NCI-H82 (cell line): ENCODE data around the gene YKT6.
"Not testable (repeated sequence)": the region's sequence is repeated elsewhere in the genome, so short reads cannot be mapped to it uniquely, and the experiment has no call there.

Source experiments
- DNase-seq: peaks from one replicate; lab custom pipeline; 2025; lab: John Stamatoyannopoulos, UW

Gene YKT6

GRCh38 chr7:44193011-44193802, 7.6 kb upstream of the YKT6 start:
- no peak for DNase-seq

GRCh38 chr7:44194069-44194468, 6.7 kb upstream of the YKT6 start:
- no peak for DNase-seq

GRCh38 chr7:44194562-44195145, 6.1 kb upstream of the YKT6 start:
- no peak for DNase-seq

DNA sequence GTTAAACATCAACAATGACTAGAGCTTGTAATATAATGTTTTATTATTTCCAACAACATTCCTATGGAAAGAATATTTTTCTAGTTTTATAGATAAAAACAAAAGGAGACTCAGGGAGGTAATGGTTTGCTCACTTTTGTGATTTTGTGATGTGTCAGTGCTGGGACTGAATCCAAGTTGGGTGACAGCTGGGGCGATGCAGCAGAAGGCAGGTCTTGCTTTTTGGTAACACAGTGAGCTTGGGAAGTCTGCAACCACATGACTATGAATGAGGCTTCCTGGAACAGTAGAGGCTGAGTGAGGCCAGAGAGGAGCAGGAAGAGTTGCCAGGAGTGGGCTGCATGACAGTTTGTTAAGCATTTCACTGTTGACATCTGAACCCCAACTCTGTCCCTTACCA, 4.9 kb upstream of the YKT6 start:
- no peak for DNase-seq

- peak; percentile 89 for DNase-seq
These were observed 4.3 kb upstream of the YKT6 start for GRCh38 chr7:44196450-44196872.

- no peak for DNase-seq
These were observed 3.3 kb upstream of the YKT6 start for GRCh38 chr7:44197474-44197873.

- not testable (repeated sequence) for DNase-seq
These were observed 615 bp upstream of the YKT6 start for GRCh38 chr7:44200163-44200562.

GRCh38 chr7:44201813-44202212, 1.0 kb downstream of the YKT6 start:
- DNase-seq: no peak

DNA sequence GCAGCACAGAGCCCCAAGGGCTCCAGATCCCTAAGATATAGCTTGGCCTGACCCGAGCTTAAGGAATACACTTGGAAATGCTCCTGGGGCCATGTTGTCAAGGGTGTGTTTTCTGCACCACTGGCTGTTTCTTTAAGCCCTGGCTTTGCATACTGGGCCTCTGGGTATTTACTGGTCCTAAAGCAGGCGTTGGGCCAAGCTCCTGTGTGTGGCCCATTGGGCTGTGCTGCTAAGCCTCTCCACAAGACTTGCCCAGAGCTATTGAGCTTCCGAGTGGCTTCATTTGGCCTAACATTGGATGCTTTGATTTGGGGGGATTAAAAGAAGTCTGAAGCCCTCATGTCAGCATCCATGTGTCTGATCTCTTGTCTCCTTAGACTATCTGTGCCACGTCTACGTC, 5.2 kb downstream of the YKT6 start:
- no peak for DNase-seq

DNA sequence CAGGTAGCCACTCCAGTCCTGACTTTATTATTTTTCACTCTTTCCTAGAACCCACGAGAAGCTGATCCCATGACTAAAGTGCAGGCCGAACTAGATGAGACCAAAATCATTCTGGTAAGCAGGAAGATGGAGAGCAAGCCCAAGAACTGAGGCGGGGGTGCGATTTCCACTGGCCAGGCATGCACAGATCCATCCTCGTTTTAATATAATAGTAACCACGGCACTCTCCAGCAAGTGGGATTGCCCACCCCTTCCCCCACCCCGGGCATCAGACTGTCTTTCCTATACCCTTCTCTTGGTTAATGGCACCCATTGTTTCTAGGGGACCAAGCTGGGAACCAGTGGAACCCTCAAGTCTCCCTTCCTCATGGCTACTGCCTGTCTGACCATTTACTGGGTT, 7.3 kb downstream of the YKT6 start:
- no peak for DNase-seq

DNA sequence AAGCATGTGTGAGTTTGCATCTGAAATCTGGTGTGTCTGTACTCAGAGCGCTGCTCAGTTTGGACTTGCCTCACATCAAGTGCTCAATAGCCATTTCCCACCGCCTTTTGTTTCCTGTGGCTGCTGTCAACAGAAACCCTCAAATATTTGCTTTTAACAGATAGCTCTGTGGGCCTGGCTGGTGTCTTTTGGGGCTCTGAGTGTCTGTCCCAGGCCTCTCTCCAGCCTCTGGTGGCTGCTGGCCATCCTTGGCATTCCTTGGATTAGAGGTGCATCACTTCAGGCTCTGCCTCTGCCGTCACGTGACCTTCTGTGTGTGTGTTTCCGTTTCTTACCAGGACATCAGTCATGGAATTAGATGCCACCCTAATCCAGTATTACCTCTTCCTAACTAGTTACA, 9.3 kb downstream of the YKT6 start:
- no peak for DNase-seq

GRCh38 chr7:44211126-44211675, 10.4 kb downstream of the YKT6 start:
- no peak for DNase-seq

DNA sequence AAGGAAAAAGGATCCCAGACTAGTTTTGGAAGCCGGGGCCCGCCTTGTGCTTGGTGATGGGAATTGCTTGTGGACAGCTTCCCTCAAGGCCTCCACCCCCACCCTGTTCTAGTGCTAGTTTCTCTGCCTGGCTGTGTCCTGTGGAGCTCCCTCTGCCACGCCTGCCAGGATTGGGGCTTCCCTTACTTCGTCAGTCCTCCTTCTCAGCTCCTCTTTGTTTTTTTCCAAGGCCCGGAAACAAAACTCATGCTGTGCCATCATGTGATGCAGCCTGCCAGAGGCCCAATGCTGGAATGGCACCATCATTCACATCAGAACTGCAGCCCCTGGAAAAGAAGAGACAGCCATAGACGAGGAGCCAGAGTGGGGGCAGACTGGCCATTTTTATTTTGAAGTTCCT, 11.2 kb downstream of the YKT6 start:
- DNase-seq: no peak

- DNase-seq: peak; percentile 50
These were observed 11.9 kb downstream of the YKT6 start for GRCh38 chr7:44212581-44213184.

- DNase-seq: no peak
These were observed 12.6 kb downstream of the YKT6 start for GRCh38 chr7:44213206-44213876.

GRCh38 chr7:44213877-44214388, 13.2 kb downstream of the YKT6 start:
- no peak for DNase-seq

- DNase-seq: no peak
These were observed 14.8 kb downstream of the YKT6 start for GRCh38 chr7:44215531-44215930.

GRCh38 chr7:44216019-44216418, 15.2 kb downstream of the YKT6 start:
- DNase-seq: no peak

DNA sequence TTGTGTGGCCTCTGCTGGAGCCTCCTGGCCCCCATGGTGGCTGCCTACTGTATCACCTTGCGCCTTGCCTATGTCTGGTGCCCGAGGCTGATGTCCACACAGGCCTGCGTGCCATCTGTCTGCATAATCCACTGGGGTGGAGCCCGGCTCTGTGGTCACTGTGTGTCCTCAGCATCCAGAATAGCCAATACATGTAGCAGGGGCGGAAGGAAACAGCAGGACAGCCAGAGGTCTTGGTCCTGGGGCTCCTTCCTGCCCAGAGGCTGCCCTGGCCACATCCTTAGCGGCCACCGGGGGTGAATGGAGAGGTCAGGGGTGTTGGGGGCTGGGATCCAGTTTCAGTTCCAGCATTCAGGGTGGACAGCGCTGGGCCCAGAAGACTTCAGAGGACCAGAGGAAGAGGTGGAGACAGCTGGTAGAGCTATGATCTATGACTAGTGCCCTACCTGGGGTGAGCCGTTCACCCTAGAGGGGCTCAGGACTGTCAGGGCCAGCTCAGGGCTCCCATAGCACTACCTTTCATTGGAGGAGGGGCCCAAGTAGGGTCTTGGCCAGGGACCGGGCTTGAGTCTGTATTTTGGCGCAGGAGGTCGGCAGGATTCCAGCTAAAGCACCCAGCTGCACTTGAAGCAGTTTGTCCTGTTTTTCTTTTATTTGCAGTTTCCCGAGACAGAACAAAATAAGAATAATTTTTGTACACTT, 15.9 kb downstream of the YKT6 start:
- DNase-seq: no peak

- no peak for DNase-seq
These were observed 16.5 kb downstream of the YKT6 start for GRCh38 chr7:44217223-44217714.

- no peak for DNase-seq
These were observed 17.1 kb downstream of the YKT6 start for GRCh38 chr7:44217852-44218402.
